Stimulated activated CD8-positive, alpha-beta memory T cell treated with anti-CD3 and anti-CD28 coated beads, Interleukin-2, amount 100 ng/mL, for 1 hour (primary cell): ENCODE data around the gene RDH8.

ENCODE experiments used
- DNase-seq, 2 donors: peaks; one replicate each; pipeline ENCODE4 v3.0.0-alpha.2; 2020; ENCODE audit warnings: low read depth in 2 of 2

Gene RDH8

GRCh38 chr19:10037367-10037766 lies 24.1 kb downstream of the RDH8 start:
- DNase-seq: no peak

GRCh38 chr19:10037809-10038208 lies 24.5 kb downstream of the RDH8 start:
- no peak for DNase-seq

GRCh38 chr19:10043286-10043927 lies 30.1 kb downstream of the RDH8 start:
- no peak for DNase-seq

- no peak for DNase-seq
These were observed 31.1 kb downstream of the RDH8 start for GRCh38 chr19:10044390-10044789.

- no peak for DNase-seq
These were observed 32.1 kb downstream of the RDH8 start for GRCh38 chr19:10045371-10045770.

GRCh38 chr19:10049626-10050025 lies 36.3 kb downstream of the RDH8 start:
- DNase-seq: no peak

- DNase-seq: no peak
These were observed 39.5 kb downstream of the RDH8 start for GRCh38 chr19:10052602-10053360.

- DNase-seq: no peak
These were observed 48.5 kb downstream of the RDH8 start for GRCh38 chr19:10061717-10062310.

- DNase-seq: no peak
These were observed 54.9 kb downstream of the RDH8 start for GRCh38 chr19:10068205-10068604.

GRCh38 chr19:10069046-10069445 lies 55.8 kb downstream of the RDH8 start:
- DNase-seq: no peak

- DNase-seq: no peak
These were observed 57.6 kb downstream of the RDH8 start for GRCh38 chr19:10070730-10071446.
